A549 (cell line): ENCODE data around the gene DELE1. TPM values are rescaled to one million over a fixed set of nuclear protein-coding genes. Genes with fewer than 3 reads are reported as not detected.

Experiments used
- ATAC-seq, 2 experiments: fragments of 200-7000 bp in 1 of 2; fragments of >200 bp in 1 of 2; cut with Nextera tagmentation in 1 of 2; cut with Tn5 transposase in 1 of 2; 3 replicates each; pipeline versions ENCODE4 v1.8.0 to v1.9.1; 2018 to 2020; ENCODE audit warnings: mild to moderate bottlenecking in 1 of 2, moderate library complexity in 1 of 2
- CTCF ChIA-PET: fragments of 300-600 bp; sonication (Branson Sonifier 250); formaldehyde crosslinking; extraction: SDS; loops from one replicate; lab custom pipeline; 2021; ENCODE audit warnings: antibody characterized with exemption, inconsistent platforms; lab: Yijun Ruan, JAX
- POLR2A ChIA-PET: fragments of 350-600 bp; formaldehyde crosslinking; extraction: SDS; loops from one replicate; lab custom pipeline; 2021; ENCODE audit warnings: antibody characterized with exemption, inconsistent platforms; lab: Yijun Ruan, JAX
- DNase-seq, 2 experiments: peaks; one replicate each; pipeline versions ENCODE4 v3.0.0 to v3.0.0-alpha.2; 2011 to 2016; ENCODE audit warnings: low read depth in 1 of 2, low spot score in 1 of 2
- FAIRE-seq: peaks from 2 replicates; lab custom pipeline; 2011; peaks lifted over from hg19 to GRCh38; lab: Jason Lieb, UNC
- H3K27ac ChIP-seq, 2 experiments: fragments of >200 bp; sonication (Bioruptor Twin); formaldehyde crosslinking; 3 replicates each; pipeline ENCODE4 v1.5.1; 2016 to 2017
- H3K4me1 ChIP-seq: fragments of >200 bp; sonication (Bioruptor Twin); formaldehyde crosslinking; 3 replicates; pipeline ENCODE4 v1.6.1; 2016
- H3K4me2 ChIP-seq: fragments of >200 bp; sonication (Bioruptor Twin); formaldehyde crosslinking; 3 replicates; pipeline ENCODE4 v1.6.1; 2016
- H3K4me3 ChIP-seq: fragments of >200 bp; sonication (Bioruptor Twin); formaldehyde crosslinking; 3 replicates; pipeline ENCODE4 v1.5.1; 2016
- H3K9me3 ChIP-seq: fragments of >200 bp; sonication (Bioruptor Twin); formaldehyde crosslinking; 3 replicates; pipeline ENCODE4 v1.6.1; 2016
- CHD4 ChIP-seq: fragments of 200-600 bp; sonication (generic); IDR thresholded peaks from 2 replicates; pipeline ENCODE4 v1.6.1; 2016; ENCODE audit warnings: antibody characterized with exemption, mild to moderate bottlenecking, borderline replicate concordance
- E2F6 ChIP-seq: IDR thresholded peaks from 2 replicates; pipeline ENCODE4 v1.6.1; 2012; ENCODE audit warnings: low read depth, borderline replicate concordance
- EHMT2 ChIP-seq: fragments of 200-600 bp; sonication (generic); IDR thresholded peaks from 2 replicates; pipeline ENCODE4 v1.6.1; 2016; ENCODE audit warnings: antibody characterized with exemption, low read depth, mild to moderate bottlenecking, moderate library complexity
- FOSB ChIP-seq: fragments of 250-450 bp; sonication (Bioruptor Pico); IDR thresholded peaks from 2 replicates; pipeline ENCODE4 v1.5.0; 2020; ENCODE audit warnings: mild to moderate bottlenecking, moderate library complexity
- FOXS1 ChIP-seq: fragments of 250-450 bp; sonication (Bioruptor Pico); IDR thresholded peaks from 2 replicates; pipeline ENCODE4 v1.5.0; 2020; ENCODE audit warnings: mild to moderate bottlenecking, moderate library complexity
- HEYL ChIP-seq: fragments of 250-450 bp; sonication (Bioruptor Pico); IDR thresholded peaks from 2 replicates; pipeline ENCODE4 v1.8.0; 2021; ENCODE audit warnings: mild to moderate bottlenecking, moderate library complexity
- HOXB13 ChIP-seq: fragments of 250-450 bp; sonication (Bioruptor Pico); IDR thresholded peaks from 2 replicates; pipeline ENCODE4 v1.5.0; 2020; ENCODE audit warnings: low read depth, mild to moderate bottlenecking, moderate library complexity
- HOXB5 ChIP-seq: fragments of 250-450 bp; sonication (Bioruptor Pico); IDR thresholded peaks from 2 replicates; pipeline ENCODE4 v1.5.0; 2020; ENCODE audit warnings: mild to moderate bottlenecking, moderate library complexity
- JUN ChIP-seq, 2 experiments: fragments of >200 bp; sonication (Bioruptor Twin); formaldehyde crosslinking; IDR thresholded peaks; 2 replicates in 1 of 2; 3 replicates in 1 of 2; pipeline ENCODE4 v1.6.1; 2016 to 2017
- KDM5A ChIP-seq: fragments of 200-600 bp; sonication (generic); IDR thresholded peaks from 2 replicates; pipeline ENCODE4 v1.6.1; 2016; ENCODE audit warnings: antibody characterized with exemption, mild to moderate bottlenecking
- MAZ ChIP-seq: fragments of 150-350 bp; IDR thresholded peaks from 2 replicates; pipeline ENCODE4 v1.6.1; 2014; ENCODE audit warnings: antibody characterized with exemption, low read depth, low read length, borderline replicate concordance
- MYC ChIP-seq: IDR thresholded peaks from 2 replicates; pipeline ENCODE4 v1.6.1; 2012; ENCODE audit warnings: mild to moderate bottlenecking, inconsistent platforms, low read length, improper control_type of control experiment, borderline replicate concordance
- PBX3 ChIP-seq: IDR thresholded peaks from 2 replicates; pipeline ENCODE4 v1.6.1; 2012
- POLR2AphosphoS2 ChIP-seq: conservative IDR thresholded peaks from 2 replicates; pipeline ENCODE4 v1.6.1; 2012; ENCODE audit warnings: low read length, improper control_type of control experiment, inconsistent platforms
- RCOR1 ChIP-seq: fragments of 150-350 bp; IDR thresholded peaks from 2 replicates; pipeline ENCODE4 v1.6.1; 2014; ENCODE audit warnings: antibody characterized with exemption, low read length, low read depth
- RNF2 ChIP-seq: fragments of 200-600 bp; sonication (generic); IDR thresholded peaks from 2 replicates; pipeline ENCODE4 v1.6.1; 2016; ENCODE audit warnings: low read depth, mild to moderate bottlenecking, antibody characterized with exemption, moderate library complexity, borderline replicate concordance
- SREBF2 ChIP-seq: fragments of 450-650 bp; IDR thresholded peaks from 2 replicates; pipeline ENCODE4 v1.6.1; 2014; ENCODE audit warnings: mild to moderate bottlenecking, moderate library complexity
- TP53 ChIP-seq: fragments of 250-450 bp; sonication (Bioruptor Pico); IDR thresholded peaks from 2 replicates; pipeline ENCODE4 v1.5.0; 2021; ENCODE audit warnings: mild to moderate bottlenecking, moderate library complexity
- ZC3H11A ChIP-seq: fragments of 450-650 bp; IDR thresholded peaks from 2 replicates; pipeline ENCODE4 v1.6.1; 2014; ENCODE audit warnings: antibody characterized with exemption, mild to moderate bottlenecking
- ZNF302 ChIP-seq: fragments of 250-450 bp; sonication (Bioruptor Pico); IDR thresholded peaks from 2 replicates; pipeline ENCODE4 v1.9.0; 2021; ENCODE audit warnings: inconsistent platforms, mild to moderate bottlenecking, moderate library complexity
- ZSCAN20 ChIP-seq: fragments of 250-450 bp; sonication (Bioruptor Pico); IDR thresholded peaks from 2 replicates; pipeline ENCODE4 v1.8.0; 2022; ENCODE audit warnings: mild to moderate bottlenecking, moderate library complexity
- WGBS: methylation state at CpG from one replicate; pipeline ENCODE4 v1.1.6; 2017; ENCODE audit errors: missing lambda C conversion rate; 5-methylcytosine and 5-hydroxymethylcytosine counted together
- polyA plus RNA-seq, 4 experiments: library from polyadenylated mRNA; depleted of rRNA in 3 of 4; stranded (reverse); fragments of >200 nt; fragmentation: RNase III in 1 of 4; extraction: RNeasy Plus Mini Kit Qiagen cat#74134 plus additional on column Dnase treatment in 1 of 4; gene quantifications; 2 replicates in 3 of 4; 3 replicates in 1 of 4; pipeline ENCODE4 v1.2.3, GENCODE V29; 2011 to 2017
- TF ChIP-seq, protein P1 (sequence below): fragments of 250-450 bp; sonication (Bioruptor Pico); IDR thresholded peaks from 2 replicates; pipeline ENCODE4 v1.5.0; 2020; ENCODE audit warnings: low read depth, mild to moderate bottlenecking, moderate library complexity

Gene DELE1
- polyA plus RNA-seq, 2 of the 4 experiments (the other 2 are of a cell fraction): 41.2 to 60.1 TPM

DNA sequence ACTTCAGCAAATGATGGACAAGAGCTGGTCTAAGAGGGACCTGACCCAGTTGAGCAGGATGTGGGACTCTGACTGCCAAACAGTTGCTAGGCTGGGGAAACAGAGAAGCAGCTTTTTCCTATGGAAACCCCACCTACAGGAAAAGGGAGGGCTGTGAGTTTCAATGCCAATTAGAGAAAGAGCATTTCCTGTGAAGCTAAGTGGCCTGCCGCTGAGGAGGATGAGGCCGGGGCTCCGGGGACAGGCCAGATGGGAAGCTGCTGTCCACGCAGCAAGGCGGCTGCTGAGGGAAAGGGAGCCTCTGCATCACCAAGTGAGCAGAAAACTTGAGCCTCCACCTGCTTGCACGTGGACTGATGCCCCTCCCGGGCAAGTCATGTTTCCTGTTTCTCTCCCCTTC lies 34.4 kb downstream of the DELE1 start, which contains the start of gene PCDH12:
Gene PCDH12 (minus strand): TSS at position 90 of the 400 bp plus-strand sequence. CDS start 351 bp downstream, outside the sequence.
- FAIRE-seq: no peak

DNA sequence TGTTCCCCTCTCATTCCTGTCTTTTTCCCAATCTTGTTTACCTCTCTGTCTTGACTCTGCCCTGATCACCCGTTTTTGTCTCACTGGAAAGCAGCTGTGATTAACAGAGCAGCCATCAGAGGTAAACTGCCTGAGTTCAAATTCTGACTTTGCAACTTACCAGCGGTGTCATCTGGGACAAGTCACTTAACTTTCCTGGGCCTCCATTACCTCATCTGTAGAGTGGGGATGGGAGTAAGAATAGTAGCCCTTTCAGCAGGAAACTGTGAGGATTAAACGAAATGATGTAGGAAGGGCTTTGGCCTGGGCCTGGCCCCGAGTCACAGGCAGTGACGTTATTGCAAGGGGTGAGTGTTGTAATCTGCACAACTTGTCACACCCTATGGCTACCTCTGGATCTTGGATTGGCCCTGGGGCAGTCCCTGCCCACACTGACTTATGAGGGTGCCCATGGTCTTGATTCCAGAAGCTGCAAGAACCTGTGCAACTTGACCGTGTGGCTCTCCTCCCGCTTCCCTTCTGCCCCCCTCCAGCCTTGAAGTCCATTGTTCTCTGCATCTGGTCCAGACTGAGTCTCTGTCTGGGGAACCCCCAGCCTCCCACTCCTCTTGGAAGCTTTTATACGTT lies 35.0 kb downstream of the DELE1 start:
- ChIA-PET POLR2A (interaction anchor here (1.1 kb wide), 1 partner anchor 35 kb away, joined by 3 read pairs; the partner anchor contains the start of gene DELE1), CTCF (interaction anchor here (0.5 to 17.2 kb wide), 10 partner anchors 10 to 293 kb away, joined by 3 to 325 read pairs (median 38); partner anchors contain the start of genes PCDH1 and RNF14)
- no peak for ATAC-seq
- H3K9me3 ChIP-seq: no peaks in the 10 kb centered on the region
- TF ChIP-seq ZNF302 (CRISPR knock-in tag): no peak
- TF ChIP-seq HOXB13 (CRISPR knock-in tag): no peak
- no peak for TF ChIP-seq ZSCAN20 (CRISPR knock-in tag)
- no peak for TF ChIP-seq FOXS1 (CRISPR knock-in tag)
- TF ChIP-seq MYC: no peak
- TF ChIP-seq POLR2AphosphoS2: no peak
- TF ChIP-seq SREBF2: no peak
- no peak for TF ChIP-seq EHMT2
- TF ChIP-seq KDM5A: no peak
- TF ChIP-seq PBX3: no peak
- no peak for TF ChIP-seq MAZ
- no peak overlapping the region for H3K27ac ChIP-seq
- no peak overlapping the region for H3K4me2 ChIP-seq
- DNase-seq: no peak
- 56% methylated on average over 8 of the region's 8 CpGs for WGBS
- no peak overlapping the region for H3K4me3 ChIP-seq
- 0 out of 3 replicates have a peak, but pooled peaks cover 4% of the 10 kb centered on the region for H3K4me1 ChIP-seq
- FAIRE-seq: no peak

More for the DNA sequence above, 34.4 kb downstream of the DELE1 start, which contains the start of gene PCDH12:
- H3K4me2 ChIP-seq: no peak within 1 kb of the TSS
- TF ChIP-seq FOSB (CRISPR knock-in tag): no peak
- TF ChIP-seq CHD4: no peak
- TF ChIP-seq E2F6: no peak
- TF ChIP-seq RNF2: no peak
- TF ChIP-seq ZC3H11A: no peak
- no peak for TF ChIP-seq HOXB5 (CRISPR knock-in tag)
- no peak for TF ChIP-seq TP53
- TF ChIP-seq SREBF2: no peak
- no peak for TF ChIP-seq JUN (IDR thresholded peaks at IDR 0.05)
- no peak for TF ChIP-seq RCOR1
- TF ChIP-seq POLR2AphosphoS2: no peak
- no peak for TF ChIP-seq HEYL (CRISPR knock-in tag)
- no peak for TF ChIP-seq ZNF302 (CRISPR knock-in tag)
- TF ChIP-seq, protein P1, sequence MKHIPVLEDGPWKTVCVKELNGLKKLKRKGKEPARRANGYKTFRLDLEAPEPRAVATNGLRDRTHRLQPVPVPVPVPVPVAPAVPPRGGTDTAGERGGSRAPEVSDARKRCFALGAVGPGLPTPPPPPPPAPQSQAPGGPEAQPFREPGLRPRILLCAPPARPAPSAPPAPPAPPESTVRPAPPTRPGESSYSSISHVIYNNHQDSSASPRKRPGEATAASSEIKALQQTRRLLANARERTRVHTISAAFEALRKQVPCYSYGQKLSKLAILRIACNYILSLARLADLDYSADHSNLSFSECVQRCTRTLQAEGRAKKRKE (CRISPR knock-in tag): no peak
- H3K4me1 ChIP-seq: 0 out of 3 replicates have a peak, but pooled peaks cover 4% of the 10 kb centered on the region
- ChIA-PET CTCF (interaction anchor here (0.5 to 17.2 kb wide), 10 partner anchors 11 to 292 kb away, joined by 3 to 325 read pairs (median 38); partner anchors contain the start of genes PCDH1 and RNF14), POLR2A (interaction anchor here (1.1 kb wide), 1 partner anchor 34 kb away, joined by 3 read pairs; the partner anchor contains the start of gene DELE1)
- H3K4me3 ChIP-seq: no peak within 1 kb of the TSS
- no peak for DNase-seq
- no peaks in the 10 kb centered on the region for H3K9me3 ChIP-seq
- 76% methylated on average over 7 of the region's 7 CpGs for WGBS
- no peak for ATAC-seq
- no peak within 1 kb of the TSS for H3K27ac ChIP-seq
